ENCODE results near the gene PRDM5.

PRDM5 gene

DNA sequence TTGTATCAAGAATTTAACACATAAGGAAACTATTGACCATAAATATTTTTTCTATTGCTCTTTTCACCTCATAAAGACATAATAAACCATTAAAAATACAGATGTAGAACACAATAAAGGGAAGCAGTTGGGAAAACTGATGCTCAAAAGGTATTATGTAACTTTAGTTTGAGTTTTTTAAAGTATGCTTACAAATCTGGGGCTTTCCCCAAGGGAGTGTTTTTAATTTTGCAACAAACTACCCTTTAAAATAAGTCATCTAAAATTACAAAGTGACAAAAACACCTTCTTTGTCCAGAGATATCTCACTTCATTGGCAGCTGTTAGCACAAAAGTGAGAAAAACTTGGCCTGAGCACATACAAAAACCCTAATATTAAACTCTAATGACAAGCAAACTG, 55.0 kb downstream of the PRDM5 start:
- ChIA-PET CTCF (no interaction called here), POLR2A (no interaction called here)
- DNase-seq (ENCODE audit: extremely low spot score) = no peak
- TF ChIP-seq, protein P1, sequence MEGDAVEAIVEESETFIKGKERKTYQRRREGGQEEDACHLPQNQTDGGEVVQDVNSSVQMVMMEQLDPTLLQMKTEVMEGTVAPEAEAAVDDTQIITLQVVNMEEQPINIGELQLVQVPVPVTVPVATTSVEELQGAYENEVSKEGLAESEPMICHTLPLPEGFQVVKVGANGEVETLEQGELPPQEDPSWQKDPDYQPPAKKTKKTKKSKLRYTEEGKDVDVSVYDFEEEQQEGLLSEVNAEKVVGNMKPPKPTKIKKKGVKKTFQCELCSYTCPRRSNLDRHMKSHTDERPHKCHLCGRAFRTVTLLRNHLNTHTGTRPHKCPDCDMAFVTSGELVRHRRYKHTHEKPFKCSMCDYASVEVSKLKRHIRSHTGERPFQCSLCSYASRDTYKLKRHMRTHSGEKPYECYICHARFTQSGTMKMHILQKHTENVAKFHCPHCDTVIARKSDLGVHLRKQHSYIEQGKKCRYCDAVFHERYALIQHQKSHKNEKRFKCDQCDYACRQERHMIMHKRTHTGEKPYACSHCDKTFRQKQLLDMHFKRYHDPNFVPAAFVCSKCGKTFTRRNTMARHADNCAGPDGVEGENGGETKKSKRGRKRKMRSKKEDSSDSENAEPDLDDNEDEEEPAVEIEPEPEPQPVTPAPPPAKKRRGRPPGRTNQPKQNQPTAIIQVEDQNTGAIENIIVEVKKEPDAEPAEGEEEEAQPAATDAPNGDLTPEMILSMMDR (IDR thresholded peaks at IDR 0.05; ENCODE audit: control extremely low read depth, extremely low read depth, low read depth, missing control alignments) = no peak

DNA sequence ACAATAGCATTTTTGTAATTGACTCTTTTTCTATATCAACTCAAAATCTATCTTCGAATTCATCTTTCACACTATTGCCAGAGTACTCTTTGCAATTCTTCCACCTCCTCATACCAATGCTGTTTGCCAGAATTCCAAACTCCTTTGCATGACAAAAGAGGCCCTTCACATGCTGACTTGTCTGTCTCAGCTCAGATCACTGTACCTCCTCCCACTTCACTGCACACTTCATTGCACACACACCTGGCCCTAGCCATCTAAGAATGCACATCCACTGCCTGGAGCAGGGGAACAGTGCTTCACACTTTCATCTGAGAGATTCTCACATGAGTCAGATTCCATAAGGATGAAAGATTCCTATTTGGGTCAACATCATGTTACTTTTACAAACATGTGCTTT, 56.5 kb downstream of the PRDM5 start:
- ChIA-PET POLR2A (no interaction called here), CTCF (no interaction called here)
- TF ChIP-seq, protein P1 (IDR thresholded peaks at IDR 0.05; ENCODE audit: control extremely low read depth, extremely low read depth, low read depth, missing control alignments) = no peak
- DNase-seq (ENCODE audit: extremely low spot score) = no peak

DNA sequence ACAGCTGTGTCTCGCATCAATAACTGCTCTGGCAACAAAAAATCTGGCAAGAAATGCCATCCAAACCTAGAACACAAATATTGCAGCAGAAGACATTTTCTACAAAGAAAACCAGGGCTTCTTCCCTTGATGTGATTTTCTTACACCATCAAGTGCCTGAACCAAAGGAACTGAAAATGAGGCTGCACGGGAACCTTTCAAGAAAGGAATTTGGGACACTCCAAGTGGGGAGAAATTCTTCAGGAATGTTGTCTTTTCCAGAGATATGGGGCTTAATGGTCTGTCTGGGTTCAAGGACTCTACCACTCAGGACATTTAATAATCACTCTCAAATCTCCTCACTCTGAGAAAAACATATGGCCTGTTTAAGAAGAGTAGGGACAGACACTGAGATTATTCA, 57.6 kb downstream of the PRDM5 start:
- ChIA-PET CTCF (no interaction called here), POLR2A (no interaction called here)
- DNase-seq (ENCODE audit: extremely low spot score) = no peak
- TF ChIP-seq, protein P1 (IDR thresholded peaks at IDR 0.05; ENCODE audit: control extremely low read depth, extremely low read depth, low read depth, missing control alignments) = no peak

DNA sequence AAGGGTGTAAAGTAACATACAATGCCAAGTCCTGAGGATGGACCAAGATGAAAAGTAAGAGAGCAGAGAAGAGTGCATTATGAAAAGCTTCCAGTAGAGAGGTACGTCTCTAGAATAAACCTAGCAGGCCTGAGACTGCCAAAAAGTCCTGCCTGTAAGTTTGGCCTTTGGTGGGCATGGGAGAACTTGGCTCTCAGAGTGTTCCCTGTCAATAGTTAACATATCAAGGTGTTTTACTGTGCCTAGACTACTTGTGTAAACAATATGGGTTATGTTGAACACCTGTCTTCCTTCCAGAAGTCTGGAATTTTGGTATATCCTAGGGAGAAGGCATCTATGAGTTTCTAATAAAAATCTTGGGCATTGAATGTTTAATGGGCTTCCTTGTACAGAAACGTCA, 60.1 kb downstream of the PRDM5 start:
- TF ChIP-seq, protein P1 (IDR thresholded peaks at IDR 0.05; ENCODE audit: control extremely low read depth, extremely low read depth, low read depth, missing control alignments) = no peak
- ChIA-PET CTCF (no interaction called here), POLR2A (no interaction called here)
- no peak for DNase-seq (ENCODE audit: extremely low spot score)

DNA sequence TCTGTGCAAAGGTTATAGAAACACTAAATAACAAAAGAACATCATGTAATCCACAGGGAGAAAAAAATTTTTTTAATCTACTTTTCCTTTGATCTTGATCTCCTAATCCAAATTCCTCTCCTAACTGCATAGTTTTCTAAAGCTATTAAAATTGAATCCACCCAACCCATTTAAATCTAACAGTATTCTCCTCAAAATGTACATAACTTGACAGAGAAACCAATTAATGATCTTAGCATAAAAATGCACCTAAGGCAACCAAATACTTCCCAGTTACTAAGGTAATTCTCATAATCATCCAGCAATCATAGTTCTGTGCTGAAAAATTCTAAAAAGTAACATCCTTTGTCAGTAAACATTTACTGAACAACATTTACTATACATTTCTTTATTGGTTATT, 60.7 kb downstream of the PRDM5 start:
- CTCF ChIA-PET = no interaction called here
- POLR2A ChIA-PET = no interaction called here
- TF ChIP-seq, protein P1 (IDR thresholded peaks at IDR 0.05; ENCODE audit: control extremely low read depth, extremely low read depth, low read depth, missing control alignments) = no peak
- no peak for DNase-seq (ENCODE audit: extremely low spot score)

DNA sequence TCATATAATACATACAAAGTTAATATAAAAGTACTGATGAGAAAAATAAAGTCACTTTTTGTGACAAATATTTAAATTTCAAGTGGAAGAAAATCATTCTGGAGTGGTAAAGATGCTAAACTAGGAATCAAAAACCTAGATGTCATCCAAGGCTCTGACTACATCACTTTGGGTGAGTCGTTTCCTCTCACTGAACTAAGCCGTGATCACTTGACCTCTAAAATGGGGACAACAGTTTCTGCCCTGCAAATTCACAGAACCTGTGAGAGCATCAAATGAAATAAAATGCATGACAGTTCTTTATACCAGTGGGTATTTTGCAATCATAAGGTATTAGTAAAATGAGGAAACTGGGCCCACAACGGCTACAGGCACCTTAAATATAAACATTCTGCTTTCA, 63.8 kb downstream of the PRDM5 start:
- ChIA-PET CTCF (interaction anchor here (2.2 kb wide), 1 partner anchor 10 kb away, joined by 8 read pairs; no protein-coding TSS in a partner anchor), POLR2A (no interaction called here)
- TF ChIP-seq, protein P1 (IDR thresholded peaks at IDR 0.05; ENCODE audit: control extremely low read depth, extremely low read depth, low read depth, missing control alignments) = no peak
- DNase-seq (ENCODE audit: extremely low spot score) = no peak

DNA sequence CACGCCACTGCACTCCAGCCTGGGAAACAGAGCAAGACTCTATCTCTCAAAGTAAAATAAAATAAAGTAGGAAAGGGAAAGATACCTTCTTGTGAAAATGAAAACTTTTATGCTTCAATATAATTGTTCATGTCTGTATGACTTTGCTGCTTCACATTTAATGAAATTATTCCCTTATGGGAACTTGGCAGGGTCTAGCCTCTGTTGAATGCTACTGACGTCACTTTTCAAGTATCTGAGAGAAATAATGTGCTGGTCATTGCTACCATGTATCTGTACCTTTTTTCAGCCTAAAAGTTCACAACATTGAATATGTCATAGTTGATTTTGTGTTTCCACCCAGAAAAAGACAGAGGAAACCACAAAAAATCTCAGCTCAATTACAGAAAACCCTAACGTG, 65.2 kb downstream of the PRDM5 start:
- TF ChIP-seq, protein P1 (IDR thresholded peaks at IDR 0.05; ENCODE audit: control extremely low read depth, extremely low read depth, low read depth, missing control alignments) = no peak
- POLR2A ChIA-PET = no interaction called here
- no peak for DNase-seq (ENCODE audit: extremely low spot score)
- CTCF ChIA-PET = interaction anchor here (0.7 to 0.9 kb wide), 2 partner anchors 9 to 42 kb away, joined by 3 read pairs; no protein-coding TSS in a partner anchor

All from GM10248 (cell line).